B cell (primary cell): ENCODE results near the gene PRKCG.

Experiments used
- EZH2 ChIP-seq: IDR thresholded peaks from 2 replicates; pipeline ENCODE4 v1.6.1; 2012; ENCODE audit warnings: borderline replicate concordance, low read depth, mild to moderate bottlenecking, moderate library complexity, low read length; ENCODE audit not compliant: insufficient read depth, poor library complexity, severe bottlenecking
- TF ChIP-seq, protein P1 (sequence below): fragments of 200-600 bp; IDR thresholded peaks from one replicate; pipeline ENCODE4 v1.8.0; 2022; ENCODE audit warnings: antibody characterized with exemption, mild to moderate bottlenecking

- TF ChIP-seq, protein P1, sequence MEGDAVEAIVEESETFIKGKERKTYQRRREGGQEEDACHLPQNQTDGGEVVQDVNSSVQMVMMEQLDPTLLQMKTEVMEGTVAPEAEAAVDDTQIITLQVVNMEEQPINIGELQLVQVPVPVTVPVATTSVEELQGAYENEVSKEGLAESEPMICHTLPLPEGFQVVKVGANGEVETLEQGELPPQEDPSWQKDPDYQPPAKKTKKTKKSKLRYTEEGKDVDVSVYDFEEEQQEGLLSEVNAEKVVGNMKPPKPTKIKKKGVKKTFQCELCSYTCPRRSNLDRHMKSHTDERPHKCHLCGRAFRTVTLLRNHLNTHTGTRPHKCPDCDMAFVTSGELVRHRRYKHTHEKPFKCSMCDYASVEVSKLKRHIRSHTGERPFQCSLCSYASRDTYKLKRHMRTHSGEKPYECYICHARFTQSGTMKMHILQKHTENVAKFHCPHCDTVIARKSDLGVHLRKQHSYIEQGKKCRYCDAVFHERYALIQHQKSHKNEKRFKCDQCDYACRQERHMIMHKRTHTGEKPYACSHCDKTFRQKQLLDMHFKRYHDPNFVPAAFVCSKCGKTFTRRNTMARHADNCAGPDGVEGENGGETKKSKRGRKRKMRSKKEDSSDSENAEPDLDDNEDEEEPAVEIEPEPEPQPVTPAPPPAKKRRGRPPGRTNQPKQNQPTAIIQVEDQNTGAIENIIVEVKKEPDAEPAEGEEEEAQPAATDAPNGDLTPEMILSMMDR: no peak
- no peak for TF ChIP-seq EZH2
Measured at GRCh38 chr19:53907690-53908089, 25.7 kb downstream of the PRKCG start.
